GM21619 (cell line): ENCODE results near the gene FAM78B.

ENCODE experiments used
- ATAC-seq: cut with Tn5 transposase; IDR thresholded peaks from one replicate; pipeline ENCODE4 v1.9.1; 2021; ENCODE audit not compliant: unreplicated experiment

FAM78B gene

DNA sequence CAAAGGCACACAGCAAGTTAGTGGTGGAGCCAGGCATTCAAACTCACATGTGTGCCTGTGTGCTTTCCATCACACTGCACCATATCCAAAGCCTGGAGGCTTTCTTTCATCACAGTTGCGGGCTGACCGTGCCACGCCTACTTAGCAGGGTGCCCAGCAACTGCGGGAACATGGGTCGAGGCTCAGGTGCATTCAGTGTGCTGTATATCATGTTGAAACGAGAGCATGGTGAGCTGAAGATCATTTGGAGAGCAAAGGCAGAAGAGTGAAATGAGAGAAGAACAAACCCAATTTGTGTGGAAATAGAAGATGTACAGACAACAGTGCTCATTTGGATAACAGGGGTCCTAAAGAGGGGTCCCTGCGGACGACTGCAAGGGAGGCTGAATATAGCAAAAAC lies 46.5 kb downstream of the FAM78B start:
- ATAC-seq = no peak

DNA sequence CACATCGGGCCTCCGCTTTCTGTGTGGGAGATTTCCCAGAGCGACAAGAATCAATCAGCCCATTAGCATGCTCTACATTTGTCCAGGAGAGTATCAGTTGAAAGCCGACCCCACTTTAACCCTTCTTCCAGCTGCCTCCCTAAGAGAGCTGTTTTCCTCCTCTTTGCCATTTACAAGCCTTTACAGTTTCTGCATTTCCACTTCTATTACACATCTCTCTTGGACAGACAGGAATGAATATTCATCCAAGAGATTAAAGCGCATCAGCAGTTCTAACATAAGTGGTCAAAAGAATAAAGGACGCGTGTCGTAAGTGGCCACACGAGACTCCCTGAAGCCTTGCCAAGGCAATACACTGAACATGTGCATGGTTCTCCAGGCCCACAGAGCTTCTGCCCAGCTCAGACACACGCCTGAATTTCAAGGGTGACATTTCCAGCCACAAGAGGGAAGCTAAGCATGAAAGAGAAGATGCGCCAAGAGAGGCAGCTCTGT lies 47.3 kb downstream of the FAM78B start:
- ATAC-seq = no peak

DNA sequence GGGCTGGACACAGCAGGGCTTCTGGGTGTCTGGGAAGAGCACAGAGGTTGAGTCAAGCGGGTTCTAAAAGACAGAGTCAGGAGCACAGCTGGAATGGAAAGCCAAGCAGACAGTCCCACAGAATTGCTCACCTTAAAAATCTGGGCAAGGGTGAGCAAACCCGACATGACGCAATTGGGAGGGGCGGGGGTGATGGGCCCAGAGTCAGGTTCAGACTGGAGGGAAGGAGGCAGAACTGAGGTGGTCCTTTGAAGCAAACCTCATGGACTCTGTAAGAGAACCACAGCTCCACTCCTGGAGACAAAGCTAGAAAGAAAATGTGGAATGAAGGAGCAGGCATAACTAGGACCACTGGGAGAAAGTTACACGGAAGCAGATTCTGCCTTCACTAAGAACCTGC lies 49.0 kb downstream of the FAM78B start:
- no peak for ATAC-seq

DNA sequence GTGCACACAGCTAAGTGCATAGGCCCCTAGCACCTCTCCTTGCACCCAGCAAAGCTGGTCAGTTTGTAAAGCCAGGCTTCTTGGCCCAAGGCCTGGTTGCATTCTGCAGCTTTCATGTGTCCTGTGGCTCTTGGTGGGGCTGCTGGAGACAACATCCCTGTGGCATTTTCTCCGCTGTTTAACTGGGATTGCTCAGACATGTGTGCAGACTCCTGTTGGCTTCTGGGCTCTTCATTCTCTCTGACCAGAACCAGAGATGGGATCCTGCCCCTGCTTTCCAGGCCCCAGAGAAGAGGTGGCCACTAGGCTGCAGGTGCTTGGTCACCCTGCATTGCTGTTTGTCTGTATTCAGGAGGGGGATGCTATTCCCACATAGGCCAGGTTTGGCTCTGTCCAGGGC lies 50.8 kb downstream of the FAM78B start:
- ATAC-seq = no peak

DNA sequence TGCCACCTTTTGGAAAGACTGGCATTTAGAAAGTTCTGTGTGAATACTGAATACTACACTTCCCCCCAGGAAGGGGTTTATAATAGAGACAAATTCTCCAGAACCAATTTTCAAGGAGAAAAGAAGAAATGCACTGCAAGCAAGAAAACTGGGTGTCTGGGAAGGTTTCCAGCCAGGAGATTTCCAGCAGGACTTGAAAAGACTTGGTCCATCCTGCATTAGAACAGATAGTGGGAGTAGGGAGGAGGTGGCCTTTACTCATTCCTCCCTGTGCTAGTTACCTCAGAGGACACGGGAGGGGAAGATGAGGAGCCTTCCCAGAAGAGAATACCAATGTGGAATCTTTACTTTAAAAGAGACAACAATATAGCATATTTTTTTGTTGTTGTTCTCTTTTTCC lies 52.4 kb downstream of the FAM78B start:
- ATAC-seq = no peak

DNA sequence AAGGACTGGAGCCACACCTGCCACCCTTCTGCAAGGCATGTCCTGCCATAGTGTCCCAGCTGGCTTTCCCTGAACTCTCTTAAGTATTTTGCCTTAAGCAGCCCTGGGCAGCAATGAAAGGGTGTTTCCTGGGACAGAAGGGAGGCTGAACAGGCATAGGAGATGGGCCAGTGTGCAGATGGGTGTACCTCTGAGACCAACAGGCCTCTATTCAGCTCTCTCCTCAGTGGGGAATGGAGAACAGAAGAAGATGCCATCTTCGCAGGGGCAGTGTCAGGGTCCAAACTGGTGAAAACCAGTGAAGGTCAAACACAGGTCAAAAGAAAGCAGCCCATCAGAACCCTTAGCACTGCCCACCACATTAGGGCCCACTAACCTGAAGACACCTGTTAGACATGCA lies 53.2 kb downstream of the FAM78B start:
- no peak for ATAC-seq

DNA sequence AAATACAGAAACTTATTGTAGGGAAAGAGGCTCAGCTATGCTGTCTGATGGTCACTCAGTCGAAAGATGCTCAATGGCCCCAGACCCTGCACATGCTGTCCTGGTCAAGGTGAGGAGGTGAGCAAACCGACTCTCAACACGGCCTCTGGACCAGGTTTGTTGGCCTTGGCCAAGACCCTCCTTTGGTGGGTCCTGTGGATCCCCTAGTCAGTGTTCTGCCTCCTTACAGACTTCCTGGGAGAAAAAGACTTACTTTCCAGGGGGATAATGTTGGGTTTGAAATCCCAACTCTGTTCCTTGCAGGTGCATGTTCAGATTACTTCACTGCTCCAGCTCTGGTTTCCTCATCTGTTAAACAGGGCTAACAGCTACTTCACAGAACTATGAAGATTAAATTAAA lies 53.8 kb downstream of the FAM78B start:
- no peak for ATAC-seq

DNA sequence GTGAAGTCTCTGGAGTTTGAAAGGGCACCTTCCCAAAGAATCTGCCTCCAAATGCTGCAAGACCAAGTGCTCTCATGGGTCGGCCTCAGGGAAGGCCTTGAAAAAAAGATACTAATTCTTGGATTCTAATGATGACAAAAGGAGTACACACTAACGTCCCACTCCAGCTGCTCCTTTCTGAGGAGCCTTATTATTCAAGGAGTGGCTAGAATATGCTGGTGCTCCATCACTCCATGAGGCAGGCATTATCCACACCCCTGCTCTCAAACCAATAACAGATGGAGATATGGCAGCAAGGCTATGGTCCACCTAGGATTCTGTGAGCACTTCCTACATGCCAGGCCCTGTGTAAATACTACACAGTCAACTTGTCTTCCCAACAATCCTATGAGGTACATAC lies 54.4 kb downstream of the FAM78B start:
- ATAC-seq = no peak

DNA sequence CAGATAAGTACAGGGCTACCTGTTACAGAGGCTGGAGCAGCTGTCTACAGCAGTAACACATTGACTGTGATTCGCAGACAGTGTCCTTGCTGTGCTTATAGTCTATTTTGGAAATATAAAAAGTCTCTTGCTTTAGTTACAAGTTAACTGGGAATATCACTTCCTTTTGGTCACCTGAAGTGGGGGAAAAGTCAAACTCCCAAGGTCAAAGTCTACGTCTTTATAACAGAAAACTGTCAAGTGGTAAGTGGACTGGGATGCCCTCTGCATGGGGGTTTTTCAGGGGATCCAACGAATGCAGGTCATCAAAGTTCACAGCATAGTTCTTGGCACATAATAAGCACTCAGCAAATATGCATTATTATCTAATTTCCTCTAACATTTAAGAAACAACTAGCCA lies 55.4 kb downstream of the FAM78B start:
- ATAC-seq = no peak

DNA sequence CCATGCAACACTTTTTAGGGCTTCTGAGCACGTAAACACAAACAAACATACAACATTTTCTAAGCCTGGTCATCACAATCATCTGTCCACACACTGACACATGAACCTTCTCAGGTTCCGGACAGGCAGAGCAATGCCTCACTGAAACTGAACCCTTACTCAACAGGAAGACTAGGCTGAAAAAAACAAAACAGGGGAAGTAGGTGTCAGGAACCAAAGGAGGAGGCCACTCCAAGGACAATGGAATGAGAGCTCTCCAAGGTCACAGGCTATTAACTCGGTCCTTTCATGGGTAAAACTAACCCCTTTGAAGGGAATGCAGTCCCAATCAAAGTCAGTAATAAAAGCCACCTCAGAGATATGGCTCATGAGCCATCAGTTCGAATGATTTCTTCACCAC lies 76.6 kb downstream of the FAM78B start:
- no peak for ATAC-seq

DNA sequence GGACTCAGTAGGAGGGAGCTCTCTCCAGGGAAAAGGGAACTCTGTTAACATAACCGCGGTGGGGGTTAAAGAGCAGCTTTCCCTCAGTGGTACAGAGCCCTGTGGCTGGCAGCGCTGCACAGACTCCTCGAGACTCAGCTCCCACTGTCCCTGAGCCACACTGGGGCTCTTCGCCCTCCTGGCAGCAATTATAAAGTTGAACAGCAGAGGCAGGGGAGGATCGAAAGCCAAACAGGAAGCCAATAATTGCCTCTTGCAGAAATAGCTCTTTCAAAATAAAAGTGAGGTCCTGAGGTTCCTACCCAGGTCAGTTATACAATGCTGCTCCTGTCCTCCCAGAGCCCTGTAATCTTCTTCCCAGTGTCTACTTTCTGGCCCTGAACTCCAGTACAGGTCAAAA lies 77.0 kb downstream of the FAM78B start:
- ATAC-seq = peak; percentile 73

DNA sequence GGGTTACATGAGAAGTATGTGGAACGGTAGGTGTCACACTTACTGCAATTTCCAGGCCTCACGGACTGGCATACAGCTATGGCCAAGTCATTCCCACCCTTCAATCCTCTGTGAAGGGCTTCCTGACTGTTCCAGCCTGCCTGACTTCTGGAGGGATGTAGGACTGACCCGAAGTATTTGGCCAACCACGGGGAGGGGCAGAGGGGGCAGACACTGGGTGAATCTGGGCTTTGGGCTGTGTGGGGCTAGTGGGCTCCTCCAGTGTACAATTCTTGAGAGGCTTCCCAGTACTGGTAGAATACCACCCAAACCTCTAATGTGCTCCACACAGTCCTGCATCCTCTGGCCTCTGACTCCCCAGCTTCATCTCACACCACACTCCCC lies 78.2 kb downstream of the FAM78B start:
- ATAC-seq = no peak

DNA sequence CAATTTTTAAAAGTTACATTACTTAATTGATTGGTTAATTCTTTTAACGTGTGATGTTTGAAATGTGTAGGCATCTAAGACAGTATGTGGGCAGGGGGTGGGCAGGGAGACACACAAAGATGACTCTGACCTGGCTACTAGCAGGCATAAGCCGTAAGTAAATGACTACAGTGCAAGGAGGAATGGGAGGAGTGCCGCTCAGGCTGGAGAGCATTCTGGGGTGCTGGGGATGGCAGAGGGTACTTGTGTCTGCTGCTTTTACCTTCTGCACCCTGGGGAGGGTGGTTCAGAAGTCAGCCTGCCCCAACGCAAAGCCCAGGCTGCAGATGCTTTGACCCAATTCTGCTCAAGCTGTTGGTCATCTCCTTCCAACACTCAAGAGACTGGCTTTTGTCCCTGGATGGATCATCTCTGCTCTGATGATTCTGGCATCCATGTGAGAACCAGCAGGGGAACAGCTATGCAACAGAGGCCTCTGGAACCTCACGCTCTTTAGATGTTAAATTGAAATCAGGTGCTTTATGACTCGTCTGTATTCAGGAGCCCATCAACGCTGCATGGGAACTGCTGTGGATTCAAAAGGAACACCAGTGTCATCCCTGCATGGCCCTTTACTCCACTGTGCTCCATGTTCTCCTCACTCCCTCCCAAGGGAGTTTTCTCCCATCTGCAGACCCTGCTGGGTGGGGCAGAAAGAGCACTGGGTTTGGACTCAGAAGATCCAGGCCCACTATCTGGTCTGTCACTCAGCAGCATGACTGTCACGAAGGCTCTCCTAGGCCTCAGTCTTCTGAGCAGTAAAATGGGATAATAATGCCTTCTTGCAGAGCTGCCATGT lies 78.8 kb downstream of the FAM78B start:
- ATAC-seq = no peak

DNA sequence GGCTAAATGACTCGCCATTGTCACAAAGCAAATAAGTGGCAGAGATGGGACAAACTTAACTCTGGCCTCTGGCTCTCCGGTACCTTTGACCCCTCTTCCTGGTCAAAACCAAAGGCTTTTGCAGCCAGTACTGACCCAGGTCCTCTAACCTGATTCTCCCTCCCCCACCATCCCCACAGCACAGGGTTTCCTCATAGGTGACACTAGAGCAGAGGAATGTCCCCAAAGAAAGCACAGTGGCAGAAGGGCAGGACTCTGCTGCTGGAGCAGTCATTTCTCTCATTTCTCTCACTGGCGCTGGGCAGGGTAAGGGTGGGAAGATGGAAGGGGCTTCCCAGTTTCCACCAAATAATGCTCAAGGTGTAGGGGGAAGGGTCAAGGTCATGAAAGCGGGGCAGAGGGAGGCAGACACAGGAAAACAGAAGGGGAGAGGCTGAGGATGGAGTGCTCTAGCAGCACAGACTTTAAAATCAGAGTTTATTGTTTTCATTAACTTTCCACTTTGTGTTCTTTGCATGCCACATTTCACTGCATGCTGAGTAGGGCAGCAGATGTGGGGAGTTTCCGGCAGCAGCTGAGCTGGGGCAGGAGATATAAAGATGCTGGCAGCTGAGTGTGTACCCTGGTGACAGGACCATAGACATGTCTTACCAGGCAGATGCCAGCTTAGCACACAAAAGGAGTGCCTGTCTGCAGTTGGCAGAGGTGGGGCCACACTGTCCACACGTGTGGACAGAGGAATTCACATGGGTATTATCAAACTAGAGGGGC lies 80.5 kb downstream of the FAM78B start:
- no peak for ATAC-seq

DNA sequence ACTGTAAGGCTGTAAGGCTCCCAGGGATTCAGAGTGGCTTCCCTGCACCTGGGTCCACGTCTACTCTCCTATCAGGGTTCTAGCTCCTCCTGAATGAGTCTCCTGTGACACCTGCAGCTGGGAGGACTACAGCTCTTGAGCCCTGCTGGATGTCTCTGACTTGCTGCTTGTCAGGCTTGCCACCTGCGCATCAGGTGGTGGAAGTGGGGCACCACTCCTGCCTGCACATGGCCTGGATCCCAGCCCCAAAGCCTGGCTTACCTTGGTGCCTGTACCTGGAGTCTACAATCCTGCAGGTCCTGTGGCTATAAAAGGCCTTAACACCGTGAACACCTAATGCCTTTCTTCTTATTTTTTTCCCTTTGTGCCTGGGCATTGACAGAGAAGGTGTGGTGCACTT lies 82.2 kb downstream of the FAM78B start:
- ATAC-seq = no peak

DNA sequence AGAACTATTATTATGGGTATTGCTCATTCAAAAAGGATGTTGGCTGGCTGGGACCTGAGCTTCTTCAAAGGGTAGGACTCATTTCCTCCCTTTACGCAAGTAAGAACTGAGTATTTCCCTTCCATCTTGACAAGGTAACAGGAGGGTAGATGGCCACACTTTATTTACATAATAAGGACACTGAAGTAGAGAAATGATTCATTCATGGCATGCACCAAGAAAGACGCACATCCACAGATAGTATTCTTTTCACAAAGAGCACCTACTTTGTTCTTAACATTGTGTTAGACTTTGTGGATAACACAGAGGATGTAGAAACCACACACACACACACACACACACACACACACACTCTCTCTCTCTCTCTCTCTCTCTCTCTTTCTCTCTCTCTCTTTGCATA lies 82.9 kb downstream of the FAM78B start:
- peak; percentile 84 for ATAC-seq

DNA sequence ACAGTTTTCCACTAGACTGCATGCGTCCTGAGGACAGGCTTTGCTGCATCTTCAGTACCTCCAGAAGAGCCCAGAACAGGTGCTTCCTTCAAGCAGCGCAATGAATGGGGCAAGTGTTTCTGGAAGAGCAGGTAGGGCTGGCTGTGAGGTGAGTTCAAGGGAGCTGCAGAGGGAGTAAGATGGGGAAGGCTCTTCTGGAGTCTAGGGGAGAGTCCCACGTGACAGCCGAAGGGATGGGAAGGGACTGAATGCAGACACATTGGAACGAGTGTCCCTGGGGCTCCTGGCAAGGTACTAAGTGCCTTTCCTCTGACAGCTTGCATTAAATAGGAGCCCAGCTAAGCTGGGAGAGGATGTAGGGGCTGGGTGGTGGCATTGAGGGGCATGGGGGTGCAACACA lies 84.2 kb downstream of the FAM78B start:
- no peak for ATAC-seq

DNA sequence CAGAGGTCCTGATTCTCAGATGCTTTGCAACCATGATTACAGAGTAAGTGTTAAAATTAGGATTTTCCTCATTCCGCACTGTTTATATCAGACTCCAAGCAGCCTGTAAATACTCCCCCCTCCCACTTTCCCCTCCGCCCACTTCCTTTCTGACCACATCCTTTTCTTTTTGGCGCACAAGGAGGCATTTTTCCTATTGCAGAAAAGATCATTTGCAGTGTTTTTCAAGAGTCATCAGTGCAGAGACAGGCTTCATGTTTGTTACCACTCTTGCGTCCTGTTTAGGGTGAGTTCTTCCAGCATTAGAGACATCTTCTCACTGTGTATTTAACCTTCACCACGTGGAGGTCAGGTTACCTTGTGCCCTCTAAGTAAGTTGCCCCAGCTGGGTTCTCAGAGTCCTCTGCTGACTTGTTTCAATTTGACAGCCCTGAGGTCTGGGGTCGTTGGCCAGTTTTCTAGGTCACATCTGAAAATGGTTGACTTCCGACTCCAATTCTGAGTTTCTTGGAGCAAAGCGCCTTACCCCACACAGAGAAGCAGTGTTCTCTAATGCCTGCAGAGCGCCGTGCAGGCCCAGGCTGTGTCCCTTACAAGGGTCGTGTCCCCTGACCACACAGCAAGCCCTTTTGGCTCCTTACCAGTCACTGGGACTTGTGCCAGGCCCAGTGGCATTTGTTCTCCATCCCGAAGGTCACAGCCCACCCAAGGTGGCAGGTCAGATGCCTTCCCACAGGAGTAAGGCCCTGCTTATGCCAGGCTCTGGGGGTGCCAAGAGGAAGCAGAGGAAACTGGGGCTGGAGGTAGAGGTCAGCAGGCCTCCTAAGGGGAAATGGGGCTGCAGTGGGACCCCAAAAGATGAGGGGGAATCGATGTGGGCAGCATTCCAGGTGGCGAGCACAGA lies 85.6 kb downstream of the FAM78B start:
- no peak for ATAC-seq

DNA sequence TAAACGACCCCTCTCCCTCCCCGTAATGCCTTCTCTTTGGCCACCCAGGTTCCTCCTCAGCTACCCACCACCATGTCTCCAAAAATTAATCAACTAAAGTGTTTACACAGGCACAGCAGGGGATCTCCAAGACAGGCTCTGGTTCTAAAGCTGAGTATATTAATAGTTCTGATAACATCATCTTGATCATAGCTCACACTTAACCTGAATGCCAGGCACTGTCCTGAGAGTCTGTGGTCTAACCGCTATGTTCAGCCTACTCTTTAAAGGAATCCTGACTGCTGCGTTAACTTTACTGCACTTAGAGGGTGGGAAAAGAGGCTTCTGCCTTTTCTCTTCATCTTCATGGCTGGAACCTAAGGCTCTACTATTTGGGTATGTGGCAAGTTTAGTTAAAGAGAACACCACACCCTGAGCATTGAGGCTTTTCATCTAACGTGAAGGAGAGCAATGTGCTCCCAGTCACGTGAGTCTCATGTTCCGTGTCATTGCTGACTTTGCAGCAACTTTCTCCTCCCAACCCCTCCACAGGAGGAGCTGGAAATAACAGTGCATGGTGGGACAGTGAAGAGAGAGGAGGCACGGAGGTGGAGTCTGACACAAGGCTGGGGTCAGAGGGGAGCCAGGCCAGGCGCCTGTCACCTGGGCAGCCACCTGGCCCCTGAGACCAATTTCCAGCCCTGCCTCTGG lies 86.4 kb downstream of the FAM78B start:
- ATAC-seq = no peak

DNA sequence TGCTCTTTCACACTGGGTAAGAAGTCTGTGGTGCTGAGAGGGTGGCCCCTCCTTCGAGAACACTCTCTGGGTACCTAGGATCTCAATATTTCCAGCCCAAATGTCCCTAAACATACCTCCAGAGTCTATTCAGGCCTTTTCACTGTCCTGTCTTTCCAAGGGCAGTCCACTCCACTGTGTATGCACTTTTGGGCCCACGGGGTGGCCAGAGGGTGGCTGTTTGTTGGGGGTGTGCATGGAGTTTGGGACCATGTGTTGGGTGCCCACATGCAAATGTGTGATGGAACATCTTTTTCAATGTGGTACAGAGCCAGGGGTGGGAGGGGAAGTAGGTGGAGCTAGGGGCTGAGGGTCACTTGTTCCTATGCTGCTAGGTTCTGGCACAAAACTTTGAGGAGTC lies 87.5 kb downstream of the FAM78B start:
- ATAC-seq = no peak

DNA sequence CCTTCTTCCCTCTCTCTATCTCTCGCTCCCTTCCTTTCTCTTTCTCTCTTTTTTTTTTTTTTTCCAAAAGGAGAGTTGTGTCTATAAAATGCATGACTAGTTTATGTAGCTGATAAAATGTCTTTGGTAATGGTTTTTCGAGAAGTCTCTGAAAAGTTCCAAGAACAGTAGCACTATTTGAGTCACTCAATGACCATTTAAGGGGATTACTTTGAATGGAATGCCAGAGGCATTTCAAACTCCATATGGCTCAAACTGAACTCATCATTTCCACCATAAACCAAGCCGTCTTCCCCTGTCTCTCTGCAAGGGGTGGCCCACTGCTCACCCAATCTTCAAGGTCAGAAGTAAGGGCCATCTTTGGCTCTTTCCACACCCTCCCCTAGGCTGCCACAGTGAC lies 93.3 kb downstream of the FAM78B start:
- no peak for ATAC-seq
